Esophagus muscularis mucosa (tissue), 4 donors: ENCODE results near the gene GOLGA6C. TPM values are rescaled to one million over a fixed set of nuclear protein-coding genes. Genes with fewer than 3 reads are reported as not detected.
A peak's percentile ranks its signal among the peaks of the same experiment; 100 is the strongest.
"Not testable (repeated sequence)": the region's sequence is repeated elsewhere in the genome, so short reads cannot be mapped to it uniquely, and the experiment has no call there.

ENCODE experiments used
- DNase-seq: peaks from one replicate; pipeline ENCODE4 v3.0.0-alpha.2; 2017; ENCODE audit errors: extremely low spot score
- H3K27ac ChIP-seq, 4 donors: fragments of 200-600 bp; sonication (generic); replicated peaks in 1 of 4; 1 replicate in 3 of 4; 2 replicates in 1 of 4; pipeline ENCODE4 v1.5.1; 2016 to 2019; ENCODE audit warnings: mild to moderate bottlenecking in 1 of 4
- H3K27me3 ChIP-seq, 4 donors: fragments of 200-600 bp; sonication (generic); one replicate each; pipeline versions ENCODE4 v1.5.1 to v1.6.0; 2016 to 2019
- H3K36me3 ChIP-seq, 4 donors: fragments of 200-600 bp; sonication (generic); one replicate each; pipeline ENCODE4 v1.5.1; 2016 to 2019
- H3K4me1 ChIP-seq, 4 donors: fragments of 200-600 bp; sonication (generic); one replicate each; pipeline ENCODE4 v1.5.1; 2016 to 2019
- H3K4me3 ChIP-seq, 4 donors: fragments of 200-600 bp; sonication (generic); 1 replicate in 2 of 4; 2 replicates in 2 of 4; pipeline ENCODE4 v1.5.1; 2016 to 2019; ENCODE audit warnings: mild to moderate bottlenecking in 4 of 4, moderate library complexity in 1 of 4
- H3K9me3 ChIP-seq, 4 donors: fragments of 200-600 bp; sonication (generic); 1 replicate in 3 of 4; 2 replicates in 1 of 4; pipeline ENCODE4 v1.5.1; 2016 to 2019
- EP300 ChIP-seq: sonication (generic); formaldehyde crosslinking; IDR thresholded peaks from one replicate; pipeline ENCODE4 v1.6.1; 2017; ENCODE audit warnings: antibody characterized with exemption
- POLR2A ChIP-seq: fragments of 450-650 bp; IDR thresholded peaks from one replicate; pipeline ENCODE4 v1.6.1; 2017; ENCODE audit warnings: antibody characterized with exemption, moderate library complexity, mild to moderate bottlenecking, low read depth
- POLR2AphosphoS5 ChIP-seq, 2 donors: sonication (generic); formaldehyde crosslinking; IDR thresholded peaks; one replicate each; pipeline ENCODE4 v1.6.1; 2017; ENCODE audit warnings: antibody characterized with exemption in 2 of 2
- WGBS: methylation state at CpG from one replicate; pipeline ENCODE4 v1.1.5; 2018; 5-methylcytosine and 5-hydroxymethylcytosine counted together
- intact Hi-C: fragments of 100-400 bp; cut with DNase I; formaldehyde crosslinking; loops from one replicate; pipeline ENCODE4 v1.15.1; 2023
- total RNA-seq, 4 donors: library from RNA; depleted of rRNA; stranded (reverse); fragments of >200 nt; gene quantifications; one replicate each; pipeline versions ENCODE4 v1.1.0 to v1.2.1, GENCODE V29; 2016
- TF ChIP-seq, protein P1 (sequence below), 3 experiments: fragments of 200-600 bp in 2 of 3; fragments of 450-650 bp in 1 of 3; sonication (generic) in 2 of 3; IDR thresholded peaks; one replicate each; pipeline ENCODE4 v1.5.1; 2017 to 2019; ENCODE audit warnings: antibody characterized with exemption in 3 of 3, mild to moderate bottlenecking in 2 of 3, moderate library complexity in 1 of 3

Gene GOLGA6C
- total RNA-seq, 4 donors from 2014 or later: not detected

- Histone ChIP-seq H3K4me3 (no peak overlapping the region), H3K36me3 (no peaks in the 10 kb centered on the region), H3K4me1 (no peaks in the 10 kb centered on the region), H3K27ac (no peak overlapping the region), H3K9me3 (no peaks in the 10 kb centered on the region), H3K27me3 (peaks cover 0 to 31% (median 0%) of the 10 kb centered on the region in 4 donors)
- WGBS: 65% methylated on average over 4 of the region's 4 CpGs
- intact Hi-C loops: no loop called here
- TF ChIP-seq, protein P1, sequence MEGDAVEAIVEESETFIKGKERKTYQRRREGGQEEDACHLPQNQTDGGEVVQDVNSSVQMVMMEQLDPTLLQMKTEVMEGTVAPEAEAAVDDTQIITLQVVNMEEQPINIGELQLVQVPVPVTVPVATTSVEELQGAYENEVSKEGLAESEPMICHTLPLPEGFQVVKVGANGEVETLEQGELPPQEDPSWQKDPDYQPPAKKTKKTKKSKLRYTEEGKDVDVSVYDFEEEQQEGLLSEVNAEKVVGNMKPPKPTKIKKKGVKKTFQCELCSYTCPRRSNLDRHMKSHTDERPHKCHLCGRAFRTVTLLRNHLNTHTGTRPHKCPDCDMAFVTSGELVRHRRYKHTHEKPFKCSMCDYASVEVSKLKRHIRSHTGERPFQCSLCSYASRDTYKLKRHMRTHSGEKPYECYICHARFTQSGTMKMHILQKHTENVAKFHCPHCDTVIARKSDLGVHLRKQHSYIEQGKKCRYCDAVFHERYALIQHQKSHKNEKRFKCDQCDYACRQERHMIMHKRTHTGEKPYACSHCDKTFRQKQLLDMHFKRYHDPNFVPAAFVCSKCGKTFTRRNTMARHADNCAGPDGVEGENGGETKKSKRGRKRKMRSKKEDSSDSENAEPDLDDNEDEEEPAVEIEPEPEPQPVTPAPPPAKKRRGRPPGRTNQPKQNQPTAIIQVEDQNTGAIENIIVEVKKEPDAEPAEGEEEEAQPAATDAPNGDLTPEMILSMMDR (IDR thresholded peaks at IDR 0.05): no peak
- TF ChIP-seq POLR2A (no peak), EP300 (no peak), POLR2AphosphoS5 (IDR thresholded peaks at IDR 0.05) (no peak)
- no peak for DNase-seq
Measured at GRCh38 chr15:75249726-75250125, 8.4 kb upstream of the GOLGA6C start.

DNA sequence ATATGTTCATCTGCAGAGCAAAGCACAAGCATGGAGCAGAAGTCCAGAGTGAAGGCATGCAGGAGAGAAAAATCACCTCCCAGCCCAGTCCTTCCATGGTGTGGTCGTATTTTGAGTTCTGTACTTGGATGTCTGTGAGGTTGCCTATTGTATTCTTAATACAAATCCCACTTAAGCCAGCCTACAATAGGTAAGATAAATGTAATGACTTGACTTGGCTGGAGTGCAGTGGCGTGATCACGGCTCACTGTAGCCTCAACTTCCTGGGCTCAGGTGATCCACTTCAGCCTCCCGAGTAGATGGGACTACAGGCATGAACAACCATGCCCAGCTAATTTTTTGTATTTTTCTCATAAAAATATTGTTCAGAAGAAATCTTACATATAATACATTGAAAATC is 6.8 kb upstream of the GOLGA6C start:
- H3K27me3 ChIP-seq: peaks cover 0 to 31% (median 0%) of the 10 kb centered on the region in 4 donors
- H3K4me3 ChIP-seq, H3K27ac ChIP-seq, H3K36me3 ChIP-seq, intact Hi-C loops, DNase-seq, H3K4me1 ChIP-seq, H3K9me3 ChIP-seq: not testable (repeated sequence)
- 85% methylated on average over 4 of the region's 4 CpGs for WGBS

DNA sequence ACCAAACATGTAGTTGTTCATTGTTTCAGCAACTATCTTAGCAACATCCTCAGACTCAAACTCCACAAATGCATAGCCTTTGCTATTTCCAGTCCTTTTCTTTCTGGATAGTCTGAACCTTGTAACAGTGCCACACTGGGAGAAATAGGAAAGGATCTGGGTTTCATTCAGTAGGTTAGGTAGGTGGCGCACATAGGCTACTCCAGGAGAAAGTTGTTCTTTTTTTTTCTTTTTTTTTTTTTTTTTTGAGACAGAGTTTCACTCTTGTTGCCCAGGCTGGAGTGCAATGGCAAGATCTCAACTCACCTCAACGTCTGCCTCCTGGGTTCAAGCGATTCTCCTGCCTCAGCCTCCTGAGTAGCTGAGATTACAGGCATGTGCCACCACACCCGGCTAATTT is 5.8 kb upstream of the GOLGA6C start:
- DNase-seq, H3K27ac ChIP-seq, H3K36me3 ChIP-seq, intact Hi-C loops, H3K4me1 ChIP-seq, H3K9me3 ChIP-seq, H3K4me3 ChIP-seq: not testable (repeated sequence)
- 79% methylated on average over 4 of the region's 4 CpGs for WGBS
- H3K27me3 ChIP-seq: peaks cover 0 to 30% (median 0%) of the 10 kb centered on the region in 4 donors

- H3K4me3 ChIP-seq, H3K27me3 ChIP-seq, intact Hi-C loops, H3K4me1 ChIP-seq, H3K9me3 ChIP-seq, DNase-seq, H3K36me3 ChIP-seq, H3K27ac ChIP-seq: not testable (repeated sequence)
- no CpG with 5 or more reads among the region's 16 CpGs for WGBS
Measured at GRCh38 chr15:75258620-75259343, 648 bp downstream of the GOLGA6C start.

DNA sequence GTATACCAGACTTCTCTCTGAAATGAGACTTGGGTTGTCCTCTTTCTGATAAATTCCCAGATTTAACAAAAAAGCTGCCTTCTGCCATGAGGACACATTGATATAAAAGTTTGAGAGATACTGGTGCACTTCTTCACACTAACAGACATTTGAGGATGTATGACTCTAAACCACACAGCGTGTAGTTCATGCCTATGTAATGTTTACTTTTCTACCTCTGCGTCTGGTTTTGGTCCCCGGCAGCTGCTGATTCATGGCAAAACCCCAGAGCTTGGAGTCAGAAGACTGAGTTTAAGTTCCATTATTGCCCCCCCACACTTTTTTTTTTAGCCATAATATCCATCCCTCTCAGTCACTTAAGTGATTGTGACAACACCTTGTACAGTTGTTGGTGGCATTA is 1.7 kb downstream of the GOLGA6C start:
- DNase-seq, H3K4me3 ChIP-seq, intact Hi-C loops, H3K27me3 ChIP-seq, H3K9me3 ChIP-seq, H3K36me3 ChIP-seq, H3K27ac ChIP-seq, H3K4me1 ChIP-seq: not testable (repeated sequence)
- WGBS: no CpG with 5 or more reads among the region's 3 CpGs

GRCh38 chr15:75273751-75274359 is 15.7 kb downstream of the GOLGA6C start:
- H3K4me1 ChIP-seq, H3K9me3 ChIP-seq, H3K36me3 ChIP-seq, H3K4me3 ChIP-seq, H3K27ac ChIP-seq, H3K27me3 ChIP-seq, intact Hi-C loops: not testable (repeated sequence)
- DNase-seq: peak; percentile 10
- WGBS: 80% methylated on average over 3 of the region's 8 CpGs

DNA sequence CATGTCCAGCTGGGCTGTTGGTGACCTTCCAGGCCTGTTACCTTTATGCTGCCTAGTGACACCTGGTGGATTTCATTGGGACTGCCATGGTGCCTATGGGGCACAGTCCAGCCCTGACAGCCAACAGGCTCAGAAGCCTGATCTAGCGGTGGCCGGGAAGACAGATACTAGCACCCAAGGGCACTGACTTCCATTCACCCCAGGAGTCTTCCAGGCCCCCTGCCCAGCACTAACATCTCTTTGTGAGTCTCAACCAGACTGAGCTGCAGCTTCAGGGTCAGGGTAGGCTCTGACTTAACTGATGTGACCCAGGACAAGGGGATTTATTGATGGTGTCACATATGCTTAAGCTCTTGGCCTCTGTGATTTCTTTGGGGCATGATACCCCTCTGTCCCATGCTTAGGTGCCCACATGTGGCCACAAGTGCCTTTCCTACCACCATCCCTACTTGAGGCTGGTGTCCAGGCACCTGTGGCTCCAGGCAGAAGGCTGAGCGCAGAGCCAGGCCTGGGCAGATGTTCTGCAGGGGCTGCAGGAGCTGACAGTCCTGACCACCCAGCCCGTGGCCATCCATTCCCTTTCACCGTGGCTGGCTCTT is 16.5 kb downstream of the GOLGA6C start:
- TF ChIP-seq, protein P1 (IDR thresholded peaks at IDR 0.05): peak; percentile 24 to 57 (median 50)
- intact Hi-C loops, H3K9me3 ChIP-seq, H3K27ac ChIP-seq, H3K4me3 ChIP-seq, H3K27me3 ChIP-seq, H3K4me1 ChIP-seq, H3K36me3 ChIP-seq: not testable (repeated sequence)
- 71% methylated on average over 5 of the region's 5 CpGs for WGBS
- DNase-seq: peak; percentile 91

DNA sequence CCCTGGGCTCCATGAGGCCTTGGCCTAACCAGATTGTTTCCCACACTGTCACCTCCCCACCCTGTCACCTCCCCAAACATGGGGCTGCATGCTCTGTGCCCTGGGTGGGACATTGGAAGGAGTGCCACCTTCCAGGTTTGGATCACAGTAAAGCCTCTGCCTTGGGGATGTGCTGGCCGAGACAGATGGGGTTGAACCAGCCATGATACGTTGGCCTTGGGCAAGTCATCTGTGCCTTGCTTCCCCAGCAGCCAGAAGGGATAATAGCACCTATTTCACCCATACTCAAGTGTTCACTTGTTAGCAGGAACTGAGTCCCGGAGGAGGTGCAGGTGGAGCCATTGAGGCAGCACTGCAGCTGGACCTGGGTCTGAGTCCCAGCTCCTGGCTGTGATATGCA is 17.5 kb downstream of the GOLGA6C start:
- H3K9me3 ChIP-seq, intact Hi-C loops, H3K4me3 ChIP-seq, H3K4me1 ChIP-seq, H3K36me3 ChIP-seq, H3K27ac ChIP-seq, H3K27me3 ChIP-seq: not testable (repeated sequence)
- 71% methylated on average over 3 of the region's 3 CpGs for WGBS
- peak; percentile 82 for DNase-seq

- intact Hi-C loops, H3K4me3 ChIP-seq, H3K27ac ChIP-seq, H3K36me3 ChIP-seq, H3K9me3 ChIP-seq, DNase-seq, H3K27me3 ChIP-seq, H3K4me1 ChIP-seq: not testable (repeated sequence)
- no CpG with 5 or more reads among the region's 1 CpG for WGBS
Measured at GRCh38 chr15:75278497-75278896, 20.4 kb downstream of the GOLGA6C start.

- H3K4me1 ChIP-seq, H3K27me3 ChIP-seq, intact Hi-C loops, H3K27ac ChIP-seq, H3K4me3 ChIP-seq, H3K9me3 ChIP-seq, H3K36me3 ChIP-seq, DNase-seq: not testable (repeated sequence)
- no CpG with 5 or more reads among the region's 7 CpGs for WGBS
Measured at GRCh38 chr15:75282572-75282971, 24.4 kb downstream of the GOLGA6C start, which contains the start of gene GOLGA6D. TSS of gene GOLGA6D (plus strand) at chr15:75282835. CDS start at chr15:75282876, 41 bp downstream.
